OCI-LY1 (cell line): ENCODE results near the gene FGD3.

ENCODE experiments used
- EZH2 ChIP-seq: fragments of 200-600 bp; sonication (generic), shearing (Covaris generic); IDR thresholded peaks from 2 replicates; pipeline ENCODE4 v1.8.0; 2017; ENCODE audit warnings: borderline replicate concordance, mixed run types, mild to moderate bottlenecking, antibody characterized with exemption, low read length, moderate library complexity, mixed read lengths
- TF ChIP-seq, protein P1 (sequence below): fragments of 200-600 bp; sonication (generic), shearing (Covaris generic); IDR thresholded peaks from 2 replicates; pipeline ENCODE4 v1.5.1; 2017; ENCODE audit warnings: mild to moderate bottlenecking, antibody characterized with exemption, low read length, moderate library complexity, mixed read lengths

DNA sequence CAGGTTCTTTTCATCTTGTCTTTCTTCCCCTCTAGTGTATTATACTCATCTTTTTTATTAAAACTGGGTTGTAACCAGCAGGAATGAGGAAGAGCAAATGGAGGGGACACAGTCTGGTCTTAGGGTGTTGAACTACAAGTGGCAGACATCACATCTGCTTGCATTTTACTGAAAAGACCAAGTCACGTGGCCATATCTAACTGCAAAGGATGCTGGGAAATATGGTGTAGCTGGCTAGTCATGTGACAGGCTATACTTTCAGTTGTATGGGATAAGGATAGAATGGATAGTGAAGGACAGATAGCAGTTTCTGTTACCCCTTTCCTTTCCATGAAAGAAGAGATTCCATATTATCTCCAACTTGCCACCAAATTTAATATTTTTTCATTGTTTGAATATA is 13.0 kb upstream of the FGD3 start:
- no peak for TF ChIP-seq EZH2
- TF ChIP-seq, protein P1, sequence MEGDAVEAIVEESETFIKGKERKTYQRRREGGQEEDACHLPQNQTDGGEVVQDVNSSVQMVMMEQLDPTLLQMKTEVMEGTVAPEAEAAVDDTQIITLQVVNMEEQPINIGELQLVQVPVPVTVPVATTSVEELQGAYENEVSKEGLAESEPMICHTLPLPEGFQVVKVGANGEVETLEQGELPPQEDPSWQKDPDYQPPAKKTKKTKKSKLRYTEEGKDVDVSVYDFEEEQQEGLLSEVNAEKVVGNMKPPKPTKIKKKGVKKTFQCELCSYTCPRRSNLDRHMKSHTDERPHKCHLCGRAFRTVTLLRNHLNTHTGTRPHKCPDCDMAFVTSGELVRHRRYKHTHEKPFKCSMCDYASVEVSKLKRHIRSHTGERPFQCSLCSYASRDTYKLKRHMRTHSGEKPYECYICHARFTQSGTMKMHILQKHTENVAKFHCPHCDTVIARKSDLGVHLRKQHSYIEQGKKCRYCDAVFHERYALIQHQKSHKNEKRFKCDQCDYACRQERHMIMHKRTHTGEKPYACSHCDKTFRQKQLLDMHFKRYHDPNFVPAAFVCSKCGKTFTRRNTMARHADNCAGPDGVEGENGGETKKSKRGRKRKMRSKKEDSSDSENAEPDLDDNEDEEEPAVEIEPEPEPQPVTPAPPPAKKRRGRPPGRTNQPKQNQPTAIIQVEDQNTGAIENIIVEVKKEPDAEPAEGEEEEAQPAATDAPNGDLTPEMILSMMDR = no peak
